Upper lobe of left lung (tissue), 4 donors: Measurements from ENCODE around the gene TBX4.

Experiments used
- EP300 ChIP-seq, 4 donors: sonication (generic); formaldehyde crosslinking; IDR thresholded peaks; one replicate each; pipeline ENCODE4 v1.5.1; 2017; ENCODE audit warnings: antibody characterized with exemption in 4 of 4, control low read depth in 2 of 4
- POLR2A ChIP-seq, 4 donors: fragments of 450-650 bp; IDR thresholded peaks; one replicate each; pipeline ENCODE4 v1.5.1; 2016 to 2017; ENCODE audit warnings: antibody characterized with exemption in 4 of 4, mild to moderate bottlenecking in 2 of 4
- POLR2AphosphoS5 ChIP-seq, 2 donors: sonication (generic); formaldehyde crosslinking; IDR thresholded peaks; one replicate each; pipeline ENCODE4 v1.5.1; 2017; ENCODE audit warnings: antibody characterized with exemption in 2 of 2
- TF ChIP-seq, protein P1 (sequence below), 6 experiments: fragments of 450-650 bp in 4 of 6; fragments of 200-600 bp in 2 of 6; sonication (generic) in 2 of 6; IDR thresholded peaks; one replicate each; pipeline ENCODE4 v1.5.1; 2016 to 2019; ENCODE audit warnings: antibody characterized with exemption in 6 of 6

GRCh38 chr17:61413661-61414126, 38.5 kb upstream of the TBX4 start:
- TF ChIP-seq, protein P1, sequence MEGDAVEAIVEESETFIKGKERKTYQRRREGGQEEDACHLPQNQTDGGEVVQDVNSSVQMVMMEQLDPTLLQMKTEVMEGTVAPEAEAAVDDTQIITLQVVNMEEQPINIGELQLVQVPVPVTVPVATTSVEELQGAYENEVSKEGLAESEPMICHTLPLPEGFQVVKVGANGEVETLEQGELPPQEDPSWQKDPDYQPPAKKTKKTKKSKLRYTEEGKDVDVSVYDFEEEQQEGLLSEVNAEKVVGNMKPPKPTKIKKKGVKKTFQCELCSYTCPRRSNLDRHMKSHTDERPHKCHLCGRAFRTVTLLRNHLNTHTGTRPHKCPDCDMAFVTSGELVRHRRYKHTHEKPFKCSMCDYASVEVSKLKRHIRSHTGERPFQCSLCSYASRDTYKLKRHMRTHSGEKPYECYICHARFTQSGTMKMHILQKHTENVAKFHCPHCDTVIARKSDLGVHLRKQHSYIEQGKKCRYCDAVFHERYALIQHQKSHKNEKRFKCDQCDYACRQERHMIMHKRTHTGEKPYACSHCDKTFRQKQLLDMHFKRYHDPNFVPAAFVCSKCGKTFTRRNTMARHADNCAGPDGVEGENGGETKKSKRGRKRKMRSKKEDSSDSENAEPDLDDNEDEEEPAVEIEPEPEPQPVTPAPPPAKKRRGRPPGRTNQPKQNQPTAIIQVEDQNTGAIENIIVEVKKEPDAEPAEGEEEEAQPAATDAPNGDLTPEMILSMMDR (IDR thresholded peaks at IDR 0.05), result no peak
- TF ChIP-seq POLR2A (IDR thresholded peaks at IDR 0.05) (no peak), POLR2AphosphoS5 (IDR thresholded peaks at IDR 0.05) (no peak), EP300 (IDR thresholded peaks at IDR 0.05) (no peak)
